Ovary (tissue), 3 donors: ENCODE data around the gene MPRIP.

Experiments used
- CTCF ChIP-seq, 3 donors: fragments of 450-650 bp in 2 of 3; fragments of 200-600 bp in 1 of 3; IDR thresholded peaks; one replicate each; pipeline versions ENCODE4 v1.5.1 to v1.8.0; 2016 to 2022; ENCODE audit warnings: antibody characterized with exemption in 3 of 3, mild to moderate bottlenecking in 1 of 3
- EP300 ChIP-seq: sonication (generic); formaldehyde crosslinking; IDR thresholded peaks from one replicate; pipeline ENCODE4 v1.6.1; 2017; ENCODE audit warnings: antibody characterized with exemption
- POLR2A ChIP-seq: fragments of 450-650 bp; IDR thresholded peaks from one replicate; pipeline ENCODE4 v1.6.1; 2017; ENCODE audit warnings: antibody characterized with exemption, mild to moderate bottlenecking, moderate library complexity
- donor health status: DM: no; HTN: no; CAD: no.

- TF ChIP-seq CTCF (IDR thresholded peaks at IDR 0.05) (no peak), EP300 (no peak), POLR2A (no peak)
These were observed 16.0 kb downstream of the MPRIP start for GRCh38 chr17:17058304-17058703.
